HAP-1 (cell line): Measurements from ENCODE around the gene PLAC8.
A peak's percentile ranks its signal among the peaks of the same experiment; 100 is the strongest.
"Not testable (repeated sequence)": the region's sequence is repeated elsewhere in the genome, so short reads cannot be mapped to it uniquely, and the experiment has no call there.

Experiments
- DNase-seq, 2 experiments: peaks; one replicate each; pipeline ENCODE4 v3.0.0-alpha.2; 2016 to 2020; ENCODE audit warnings: low spot score in 2 of 2
- H3K27me3 ChIP-seq: fragments of 250-450 bp; sonication (Bioruptor Pico); 2 replicates; pipeline ENCODE4 v1.5.1; 2020; ENCODE audit warnings: low read depth, mild to moderate bottlenecking, moderate library complexity
- H3K36me3 ChIP-seq: fragments of 250-450 bp; sonication (Bioruptor Pico); replicated peaks from 2 replicates; pipeline ENCODE4 v1.5.1; 2020; ENCODE audit warnings: mild to moderate bottlenecking
- H3K4me1 ChIP-seq: fragments of 250-450 bp; sonication (Bioruptor Pico); 2 replicates; pipeline ENCODE4 v1.5.1; 2020; ENCODE audit warnings: mild to moderate bottlenecking
- H3K4me3 ChIP-seq: fragments of 250-450 bp; sonication (Bioruptor Pico); 2 replicates; pipeline ENCODE4 v1.5.1; 2020; ENCODE audit warnings: mild to moderate bottlenecking, moderate library complexity
- H3K9me3 ChIP-seq: fragments of 250-450 bp; sonication (Bioruptor Pico); 2 replicates; pipeline ENCODE4 v1.5.1; 2020; ENCODE audit warnings: mild to moderate bottlenecking, moderate library complexity
- in situ Hi-C: fragments of 300-500 bp; cut with MboI; formaldehyde crosslinking; loops from 3 replicates; pipeline ENCODE4 v1.14.3; 2020; ENCODE audit warnings: low sequenced_read_pairs, inconsistent platforms, mixed read lengths

PLAC8 gene

GRCh38 chr4:83124111-83124780 lies 9.7 kb upstream of the PLAC8 start:
- no peaks in the 10 kb centered on the region for H3K4me1 ChIP-seq
- in situ Hi-C loops, result no loop called here
- no peaks in the 10 kb centered on the region for H3K36me3 ChIP-seq
- no peak for DNase-seq
- no peak overlapping the region for H3K4me3 ChIP-seq
- no peaks in the 10 kb centered on the region for H3K27me3 ChIP-seq
- peaks cover 4% of the 10 kb centered on the region; the same call in 1 of the 2 replicates for H3K9me3 ChIP-seq

- Histone ChIP-seq H3K36me3 (no peaks in the 10 kb centered on the region), H3K4me1 (no peaks in the 10 kb centered on the region; the same call in 1 of the 2 replicates), H3K4me3 (no peak overlapping the region), H3K27me3 (no peaks in the 10 kb centered on the region), H3K9me3 (peaks cover 4% of the 10 kb centered on the region; the same call in 1 of the 2 replicates)
- in situ Hi-C loops, result no loop called here
- no peak for DNase-seq
These were observed 6.7 kb upstream of the PLAC8 start for GRCh38 chr4:83121246-83121645.

- DNase-seq, result no peak
- no peaks in the 10 kb centered on the region for H3K27me3 ChIP-seq
- in situ Hi-C loops, result no loop called here
- H3K9me3 ChIP-seq, result peaks cover 4% of the 10 kb centered on the region; the same call in 1 of the 2 replicates
- peaks cover 11% of the 10 kb centered on the region for H3K4me1 ChIP-seq
- no peaks in the 10 kb centered on the region for H3K36me3 ChIP-seq
- H3K4me3 ChIP-seq, result no peak overlapping the region
These were observed 4.3 kb upstream of the PLAC8 start for GRCh38 chr4:83118869-83119268.

GRCh38 chr4:83115656-83116285 lies 1.2 kb upstream of the PLAC8 start:
- DNase-seq, result peak; percentile 17 to 43
- H3K4me3 ChIP-seq, result no peak overlapping the region
- no peaks in the 10 kb centered on the region for H3K36me3 ChIP-seq
- peaks cover 13% of the 10 kb centered on the region for H3K4me1 ChIP-seq
- in situ Hi-C loops, result no loop called here
- H3K9me3 ChIP-seq, result no peaks in the 10 kb centered on the region
- no peaks in the 10 kb centered on the region for H3K27me3 ChIP-seq

GRCh38 chr4:83115000-83115399 lies 471 bp upstream of the PLAC8 start:
- no peak for DNase-seq
- in situ Hi-C loops, result no loop called here
- peaks cover 20% of the 10 kb centered on the region for H3K4me1 ChIP-seq
- H3K36me3 ChIP-seq, result no peaks in the 10 kb centered on the region
- no peak overlapping the region for H3K4me3 ChIP-seq
- no peaks in the 10 kb centered on the region for H3K27me3 ChIP-seq
- no peaks in the 10 kb centered on the region for H3K9me3 ChIP-seq

- H3K4me3 ChIP-seq, result no peak overlapping the region
- H3K27me3 ChIP-seq, result no peaks in the 10 kb centered on the region
- no peaks in the 10 kb centered on the region for H3K9me3 ChIP-seq
- no peaks in the 10 kb centered on the region for H3K36me3 ChIP-seq
- peaks cover 24% of the 10 kb centered on the region for H3K4me1 ChIP-seq
- in situ Hi-C loops, result no loop called here
- no peak for DNase-seq
These were observed 1.1 kb downstream of the PLAC8 start for GRCh38 chr4:83113429-83113786.

GRCh38 chr4:83112678-83113428 lies 1.7 kb downstream of the PLAC8 start:
- Histone ChIP-seq H3K4me1 (peaks cover 24% of the 10 kb centered on the region), H3K36me3 (no peaks in the 10 kb centered on the region), H3K27me3 (no peaks in the 10 kb centered on the region), H3K9me3 (no peaks in the 10 kb centered on the region), H3K4me3 (no peak overlapping the region)
- DNase-seq, result no peak
- in situ Hi-C loops, result no loop called here

- in situ Hi-C loops, result no loop called here
- Histone ChIP-seq H3K36me3 (no peaks in the 10 kb centered on the region), H3K27me3 (no peaks in the 10 kb centered on the region), H3K4me1 (peaks cover 24% of the 10 kb centered on the region), H3K9me3 (no peaks in the 10 kb centered on the region), H3K4me3 (no peak overlapping the region)
- no peak for DNase-seq
These were observed 2.3 kb downstream of the PLAC8 start for GRCh38 chr4:83112231-83112630.

- H3K27me3 ChIP-seq, in situ Hi-C loops, H3K9me3 ChIP-seq, H3K4me3 ChIP-seq, H3K36me3 ChIP-seq, DNase-seq: not testable (repeated sequence)
- H3K4me1 ChIP-seq, result peaks cover 24% of the 10 kb centered on the region
These were observed 2.8 kb downstream of the PLAC8 start for GRCh38 chr4:83111751-83112141.

- no peaks in the 10 kb centered on the region for H3K36me3 ChIP-seq
- peaks cover 24% of the 10 kb centered on the region for H3K4me1 ChIP-seq
- in situ Hi-C loops, result no loop called here
- no peak overlapping the region for H3K4me3 ChIP-seq
- no peak for DNase-seq
- H3K27me3 ChIP-seq, result no peaks in the 10 kb centered on the region
- H3K9me3 ChIP-seq, result no peaks in the 10 kb centered on the region
These were observed 3.4 kb downstream of the PLAC8 start for GRCh38 chr4:83110970-83111750.

GRCh38 chr4:83110223-83110945 lies 4.1 kb downstream of the PLAC8 start:
- DNase-seq, result peak; percentile 82 to 95
- in situ Hi-C loops, result no loop called here
- peaks cover 19% of the 10 kb centered on the region for H3K4me1 ChIP-seq
- no peaks in the 10 kb centered on the region for H3K9me3 ChIP-seq
- peak overlapping the region; percentile 39 for H3K4me3 ChIP-seq
- no peaks in the 10 kb centered on the region for H3K36me3 ChIP-seq
- H3K27me3 ChIP-seq, result no peaks in the 10 kb centered on the region

GRCh38 chr4:83109480-83110222 lies 4.9 kb downstream of the PLAC8 start:
- Histone ChIP-seq H3K27me3 (no peaks in the 10 kb centered on the region), H3K4me1 (peaks cover 12% of the 10 kb centered on the region), H3K9me3 (no peaks in the 10 kb centered on the region), H3K4me3 (peak overlapping the region; percentile 39), H3K36me3 (no peaks in the 10 kb centered on the region)
- in situ Hi-C loops, result no loop called here
- DNase-seq, result peak; percentile 54 to 80
